Activated CD4-positive, alpha-beta T cell treated with anti-CD3 and anti-CD28 coated beads for 36 hours (primary cell): Measurements from ENCODE around the gene FLNA. TPM values are rescaled to one million over a fixed set of nuclear protein-coding genes. Genes with fewer than 3 reads are reported as not detected.

Experiments used
- ATAC-seq: fragments of 200-7000 bp; cut with Tn5 transposase; one replicate; pipeline ENCODE4 v1.10.0; 2021; ENCODE audit warnings: mild to moderate bottlenecking, moderate library complexity
- CTCF ChIA-PET: fragments of 350-600 bp; sonication (Branson Sonifier 250); formaldehyde crosslinking; loops from one replicate; lab custom pipeline; 2021; ENCODE audit warnings: antibody characterized with exemption; lab: Charles Lee
- POLR2A ChIA-PET: fragments of 350-600 bp; sonication (Branson Sonifier 250); formaldehyde crosslinking; loops from one replicate; lab custom pipeline; 2021; ENCODE audit warnings: antibody characterized with exemption, inconsistent platforms; lab: Charles Lee
- DNase-seq: peaks from one replicate; pipeline ENCODE4 v3.0.0-alpha.2; 2020
- H3K27ac Mint-ChIP-seq: one replicate; pipeline ENCODE4 v1.8.0; 2021; ENCODE audit warnings: mixed read lengths
- H3K27me3 Mint-ChIP-seq: one replicate; pipeline ENCODE4 v1.8.0; 2021; ENCODE audit warnings: mixed read lengths
- H3K36me3 Mint-ChIP-seq: one replicate; pipeline ENCODE4 v1.8.0; 2021; ENCODE audit warnings: low read depth, mixed read lengths
- H3K4me1 Mint-ChIP-seq: one replicate; pipeline ENCODE4 v1.8.0; 2021; ENCODE audit warnings: mixed read lengths
- H3K4me3 Mint-ChIP-seq: one replicate; pipeline ENCODE4 v1.8.0; 2021; ENCODE audit warnings: mild to moderate bottlenecking, moderate library complexity, mixed read lengths
- H3K9me3 Mint-ChIP-seq: one replicate; pipeline ENCODE4 v1.8.0; 2021; ENCODE audit warnings: low read depth, mixed read lengths
- intact Hi-C, 2 experiments: fragments of 100-400 bp; cut with DNase I in 1 of 2; cut with micrococcal nuclease in 1 of 2; formaldehyde crosslinking; loops; one replicate each; pipeline versions ENCODE4 v1.14.2 to v1.15.1; 2022 to 2024; cut with DNase I, micrococcal nuclease
- total RNA-seq, 2 experiments: library from RNA; stranded (reverse); gene quantifications; one replicate each; pipeline ENCODE4 v1.2.3, GENCODE V29; 2021

Gene FLNA
- total RNA-seq, 2 experiments from 2014 or later: 891 to 1,083 TPM

DNA sequence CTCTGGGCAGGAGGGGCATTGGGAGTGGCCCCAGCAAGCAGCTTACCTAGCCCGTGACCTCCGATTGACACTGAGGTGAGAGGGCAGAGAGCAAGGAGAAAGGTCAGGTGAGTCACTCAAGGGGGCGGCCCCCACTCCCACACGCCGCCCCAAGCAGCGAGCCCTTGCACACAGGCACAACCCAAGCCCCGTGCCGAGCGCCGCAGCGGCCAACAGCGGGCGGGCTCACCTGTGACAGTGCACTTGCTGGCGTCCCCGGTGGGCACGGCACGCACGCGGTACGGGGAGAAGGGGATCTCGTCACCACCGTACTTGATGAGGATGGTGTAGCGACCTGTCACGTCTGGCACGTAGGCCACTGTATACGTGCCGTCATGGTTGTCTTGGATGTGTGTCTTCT lies 17.2 kb downstream of the FLNA start:
- ATAC-seq (peak; percentile 23), DNase-seq (no peak)
- POLR2A ChIA-PET: no interaction called here
- Mint-ChIP-seq H3K27ac (no peak overlapping the region), H3K4me3 (no peak overlapping the region), H3K27me3 (no peaks in the 10 kb centered on the region), H3K4me1 (peaks cover 25% of the 10 kb centered on the region), H3K36me3 (peaks cover 18% of the 10 kb centered on the region), H3K9me3 (no peaks in the 10 kb centered on the region)
- CTCF ChIA-PET: no interaction called here
- intact Hi-C loops: no loop called here

DNA sequence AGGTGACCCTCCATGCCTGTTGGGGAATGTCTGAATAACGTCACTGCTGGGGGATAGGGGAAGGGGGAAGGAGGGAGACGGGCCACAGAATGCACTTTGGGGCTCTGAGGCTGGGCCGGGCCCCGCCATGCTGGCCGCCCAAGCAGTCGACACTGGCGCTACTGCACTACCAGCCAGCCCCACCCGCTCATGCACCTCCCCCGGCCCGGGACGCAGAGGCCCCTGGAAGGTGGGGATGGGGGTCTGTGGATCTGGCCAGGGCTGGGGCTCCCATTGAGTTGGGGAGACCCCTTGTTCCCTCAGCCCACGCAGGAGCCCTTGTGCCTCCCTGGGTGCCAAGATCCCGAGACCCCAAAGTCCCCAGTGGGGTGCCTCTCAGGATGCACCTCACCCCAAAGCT lies 17.8 kb downstream of the FLNA start:
- Mint-ChIP-seq H3K36me3 (peaks cover 18% of the 10 kb centered on the region), H3K27me3 (no peaks in the 10 kb centered on the region), H3K4me1 (peaks cover 29% of the 10 kb centered on the region), H3K27ac (no peak overlapping the region), H3K4me3 (no peak overlapping the region), H3K9me3 (no peaks in the 10 kb centered on the region)
- intact Hi-C loops: no loop called here
- DNase-seq: no peak
- POLR2A ChIA-PET: no interaction called here
- CTCF ChIA-PET: no interaction called here
- no peak for ATAC-seq

DNA sequence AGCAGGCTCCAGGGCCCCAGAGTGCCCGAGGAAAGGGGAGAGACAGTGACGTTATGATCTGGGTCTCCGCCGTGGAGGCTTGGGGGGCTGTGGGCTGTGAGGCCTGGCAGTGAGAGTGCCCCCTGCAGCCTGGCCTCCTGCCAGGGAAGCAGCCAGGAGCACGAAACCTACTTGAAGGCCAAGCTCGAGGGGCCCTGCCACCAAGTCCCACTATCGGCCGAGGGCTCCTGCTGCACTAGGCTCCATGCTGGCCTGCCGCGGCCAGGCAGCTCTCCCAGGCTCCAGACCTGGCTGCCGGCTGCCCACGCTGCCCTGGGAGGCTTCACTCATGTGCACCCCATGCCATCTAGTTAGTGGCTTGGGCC lies 18.7 kb downstream of the FLNA start:
- ATAC-seq: no peak
- no peak overlapping the region for H3K27ac Mint-ChIP-seq
- no peak for DNase-seq
- H3K9me3 Mint-ChIP-seq: no peaks in the 10 kb centered on the region
- H3K4me1 Mint-ChIP-seq: peaks cover 32% of the 10 kb centered on the region
- ChIA-PET CTCF (no interaction called here), POLR2A (no interaction called here)
- H3K36me3 Mint-ChIP-seq: peaks cover 18% of the 10 kb centered on the region
- intact Hi-C loops: no loop called here
- no peaks in the 10 kb centered on the region for H3K27me3 Mint-ChIP-seq
- no peak overlapping the region for H3K4me3 Mint-ChIP-seq

GRCh38 chrX:154355094-154355775 lies 19.2 kb downstream of the FLNA start:
- intact Hi-C loops: no loop called here
- POLR2A ChIA-PET: no interaction called here
- Mint-ChIP-seq H3K27me3 (no peaks in the 10 kb centered on the region), H3K4me3 (no peak overlapping the region), H3K36me3 (peaks cover 14% of the 10 kb centered on the region), H3K4me1 (peaks cover 32% of the 10 kb centered on the region), H3K9me3 (no peaks in the 10 kb centered on the region), H3K27ac (no peak overlapping the region)
- ATAC-seq (no peak), DNase-seq (no peak)
- CTCF ChIA-PET: no interaction called here

DNA sequence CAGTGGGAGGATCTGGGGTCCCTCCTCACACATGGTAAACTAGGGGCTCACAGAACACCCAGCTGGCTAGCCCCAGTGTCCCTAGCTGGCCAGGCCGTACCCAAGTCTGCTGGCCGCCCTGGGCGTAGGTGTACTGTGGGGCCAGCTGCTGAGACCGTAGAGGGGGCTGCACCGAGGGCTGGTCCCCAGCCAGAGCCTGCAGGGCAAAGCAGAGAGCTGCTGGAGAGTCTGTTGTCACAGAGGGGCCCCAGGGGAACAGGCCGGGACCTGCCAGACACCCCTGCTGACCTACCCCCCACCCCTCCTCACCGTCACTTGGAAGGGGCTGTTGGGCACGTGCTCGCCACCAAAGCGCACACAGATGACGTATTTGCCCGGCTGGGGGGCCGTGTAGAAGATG lies 19.9 kb downstream of the FLNA start:
- no peaks in the 10 kb centered on the region for H3K27me3 Mint-ChIP-seq
- ATAC-seq (no peak), DNase-seq (no peak)
- peaks cover 32% of the 10 kb centered on the region for H3K4me1 Mint-ChIP-seq
- CTCF ChIA-PET: no interaction called here
- peaks cover 14% of the 10 kb centered on the region for H3K36me3 Mint-ChIP-seq
- no peak overlapping the region for H3K27ac Mint-ChIP-seq
- POLR2A ChIA-PET: no interaction called here
- no peaks in the 10 kb centered on the region for H3K9me3 Mint-ChIP-seq
- H3K4me3 Mint-ChIP-seq: no peak overlapping the region
- intact Hi-C loops: no loop called here

GRCh38 chrX:154354013-154354412 lies 20.4 kb downstream of the FLNA start:
- CTCF ChIA-PET: interaction anchor here (0.8 kb wide), 1 partner anchor 15 kb away, joined by 4 read pairs; no protein-coding TSS in a partner anchor
- no peaks in the 10 kb centered on the region for H3K27me3 Mint-ChIP-seq

DNA sequence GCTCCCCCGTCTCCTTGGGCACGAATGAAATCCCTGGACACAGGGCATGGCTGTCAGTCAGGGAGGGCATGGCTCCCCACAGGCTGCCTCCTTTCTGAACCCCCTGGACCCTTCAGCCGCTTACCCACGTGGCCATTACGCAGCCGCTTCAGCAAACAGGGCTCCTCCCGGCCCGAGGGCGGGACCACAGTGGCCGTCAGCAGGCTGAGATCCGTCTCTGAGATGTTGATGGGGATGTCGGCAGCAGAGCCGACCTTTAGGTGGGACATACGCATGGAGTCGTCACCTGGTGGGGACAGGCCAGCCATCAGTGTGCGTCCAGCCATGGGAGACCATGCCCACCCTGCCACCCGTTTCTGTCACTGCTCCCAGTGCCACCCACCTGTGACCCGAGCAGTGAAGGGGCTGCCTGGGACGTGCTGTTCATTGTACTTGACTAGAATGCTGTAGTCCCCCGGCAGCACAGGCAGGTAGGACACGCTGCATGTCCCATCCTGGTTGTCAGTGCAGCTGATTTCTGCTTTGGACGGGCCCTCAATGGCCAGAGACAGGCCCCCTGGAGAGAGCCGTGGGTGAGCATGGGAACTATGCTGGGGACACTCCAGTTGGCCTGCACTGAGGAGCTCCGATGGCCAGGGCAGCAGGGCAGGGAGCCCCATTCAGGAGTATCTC lies 21.1 kb downstream of the FLNA start:
- no peak overlapping the region for H3K4me3 Mint-ChIP-seq
- no peak overlapping the region for H3K27ac Mint-ChIP-seq
- peaks cover 27% of the 10 kb centered on the region for H3K4me1 Mint-ChIP-seq
- no peaks in the 10 kb centered on the region for H3K27me3 Mint-ChIP-seq
- H3K9me3 Mint-ChIP-seq: no peaks in the 10 kb centered on the region
- intact Hi-C loops: no loop called here
- ChIA-PET CTCF (interaction anchor here (0.8 kb wide), 1 partner anchor 15 kb away, joined by 4 read pairs; no protein-coding TSS in a partner anchor), POLR2A (no interaction called here)
- no peak for DNase-seq
- no peak for ATAC-seq
- H3K36me3 Mint-ChIP-seq: peaks cover 9% of the 10 kb centered on the region

More at GRCh38 chrX:154354013-154354412, 20.4 kb downstream of the FLNA start:
- Mint-ChIP-seq H3K4me3 (no peak overlapping the region), H3K36me3 (peaks cover 14% of the 10 kb centered on the region), H3K9me3 (no peaks in the 10 kb centered on the region), H3K27ac (no peak overlapping the region), H3K4me1 (peaks cover 32% of the 10 kb centered on the region)
- intact Hi-C loops: no loop called here
- POLR2A ChIA-PET: no interaction called here
- no peak for ATAC-seq
- DNase-seq: no peak

- H3K4me1 Mint-ChIP-seq: peaks cover 25% of the 10 kb centered on the region
- DNase-seq (no peak), ATAC-seq (no peak)
- H3K4me3 Mint-ChIP-seq: no peak overlapping the region
- H3K27ac Mint-ChIP-seq: no peak overlapping the region
- H3K9me3 Mint-ChIP-seq: no peaks in the 10 kb centered on the region
- ChIA-PET POLR2A (no interaction called here), CTCF (no interaction called here)
- H3K36me3 Mint-ChIP-seq: peaks cover 11% of the 10 kb centered on the region
- no peaks in the 10 kb centered on the region for H3K27me3 Mint-ChIP-seq
- intact Hi-C loops: no loop called here
These were observed 22.0 kb downstream of the FLNA start for GRCh38 chrX:154352466-154352865.

- CTCF ChIA-PET: no interaction called here
- intact Hi-C loops: no loop called here
- DNase-seq: no peak
- no peak for ATAC-seq
- Mint-ChIP-seq H3K9me3 (no peaks in the 10 kb centered on the region), H3K36me3 (peaks cover 10% of the 10 kb centered on the region), H3K27me3 (no peaks in the 10 kb centered on the region), H3K4me3 (no peak overlapping the region), H3K27ac (peak overlapping the region; percentile 13), H3K4me1 (peaks cover 27% of the 10 kb centered on the region)
- POLR2A ChIA-PET: no interaction called here
These were observed 22.4 kb downstream of the FLNA start for GRCh38 chrX:154352012-154352401.

DNA sequence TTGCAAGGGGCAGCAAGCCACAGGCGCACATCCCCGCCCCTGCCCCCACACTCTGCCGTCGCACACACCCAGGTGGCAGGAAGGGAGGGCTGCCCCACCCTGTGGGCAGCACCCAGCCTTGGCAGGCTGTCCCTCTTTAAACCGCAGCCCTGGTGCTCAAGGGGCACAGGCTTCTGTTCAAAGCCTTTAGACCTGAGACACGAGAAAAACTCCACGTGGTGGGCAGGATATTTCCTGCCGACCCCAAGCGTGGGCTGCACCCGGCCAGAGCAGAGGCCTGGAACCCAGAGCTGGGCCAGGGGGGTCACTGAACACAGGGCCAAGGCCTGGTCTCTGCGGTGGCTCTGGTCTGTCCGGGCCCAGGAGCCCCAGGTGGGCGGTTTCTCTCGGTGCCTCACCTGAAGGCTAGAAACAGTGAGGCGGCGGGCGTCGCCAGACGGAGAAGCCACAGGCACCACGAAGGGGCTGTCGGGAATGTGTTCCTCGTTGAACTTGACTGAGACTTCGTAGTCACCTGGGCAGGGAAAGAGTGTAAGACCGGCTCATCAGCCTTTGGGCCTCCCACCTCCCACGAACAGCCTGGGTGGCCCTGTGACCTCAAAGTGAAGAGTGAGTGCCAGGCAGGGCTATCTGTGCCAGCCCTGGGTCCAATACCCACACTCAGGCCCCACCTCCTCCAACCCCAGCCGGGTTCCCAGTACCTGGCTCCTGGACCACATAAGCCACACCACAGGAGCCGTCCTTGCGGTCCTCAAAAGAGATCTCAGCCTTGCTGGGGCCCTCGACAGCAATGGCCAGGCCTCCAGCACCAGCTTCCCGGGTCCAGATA lies 23.0 kb downstream of the FLNA start:
- Mint-ChIP-seq H3K27ac (peak overlapping the region; percentile 13), H3K4me3 (no peak overlapping the region), H3K4me1 (peaks cover 26% of the 10 kb centered on the region), H3K36me3 (peaks cover 9% of the 10 kb centered on the region), H3K27me3 (no peaks in the 10 kb centered on the region), H3K9me3 (no peaks in the 10 kb centered on the region)
- ChIA-PET POLR2A (no interaction called here), CTCF (no interaction called here)
- intact Hi-C loops: no loop called here
- ATAC-seq (no peak), DNase-seq (no peak)

DNA sequence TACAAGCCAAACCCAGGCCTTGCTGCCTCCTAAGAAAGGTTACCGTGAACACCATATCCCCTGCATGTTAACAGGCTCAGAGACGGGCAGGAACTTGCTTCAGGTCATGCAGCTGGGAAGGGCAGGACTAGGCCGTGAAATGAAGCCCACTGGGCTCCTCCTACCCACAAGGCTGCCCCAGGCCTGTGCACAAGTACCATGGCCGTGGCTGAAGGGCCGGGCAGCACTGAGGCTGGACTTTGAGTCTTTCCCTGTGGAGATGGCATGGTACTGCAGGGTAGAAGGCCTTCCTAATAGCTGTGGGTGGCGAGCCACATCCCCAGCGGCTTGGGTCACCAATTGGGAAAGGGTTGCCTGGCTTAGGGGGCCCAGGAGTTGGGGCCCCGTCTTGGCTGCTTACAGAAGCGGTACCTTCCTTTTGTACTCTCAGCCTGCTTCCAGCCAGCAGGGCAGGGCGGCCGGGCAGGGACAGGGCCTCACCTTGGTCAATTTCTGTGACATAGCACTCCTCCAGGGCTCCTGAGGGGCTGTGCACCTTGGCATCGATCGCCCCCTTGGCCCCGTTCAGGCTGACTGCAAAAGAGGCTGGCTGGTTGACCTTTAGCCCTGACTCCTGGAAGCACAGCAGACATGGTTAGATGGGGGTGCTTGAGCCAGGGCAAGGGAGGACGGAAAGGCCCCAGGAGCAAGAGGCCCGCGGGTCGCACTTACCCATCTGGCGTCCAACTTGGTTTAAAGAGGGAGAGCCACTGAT lies 23.8 kb downstream of the FLNA start:
- Mint-ChIP-seq H3K27ac (no peak overlapping the region), H3K36me3 (peaks cover 9% of the 10 kb centered on the region), H3K4me3 (no peak overlapping the region), H3K9me3 (no peaks in the 10 kb centered on the region), H3K27me3 (no peaks in the 10 kb centered on the region), H3K4me1 (peaks cover 24% of the 10 kb centered on the region)
- ATAC-seq (no peak), DNase-seq (no peak)
- CTCF ChIA-PET: no interaction called here
- POLR2A ChIA-PET: no interaction called here
- intact Hi-C loops: no loop called here
